DMS79 (cell line): ENCODE results near the gene DAPK2.

ENCODE experiments used
- DNase-seq: peaks from one replicate; lab custom pipeline; 2025; lab: John Stamatoyannopoulos, UW

The DAPK2 gene

GRCh38 chr15:63861946-63862517, 184.3 kb downstream of the DAPK2 start:
- DNase-seq, result no peak

GRCh38 chr15:63860555-63860954, 185.7 kb downstream of the DAPK2 start:
- no peak for DNase-seq

GRCh38 chr15:63860155-63860554, 186.1 kb downstream of the DAPK2 start:
- no peak for DNase-seq

GRCh38 chr15:63858881-63859280, 187.4 kb downstream of the DAPK2 start:
- DNase-seq, result no peak

GRCh38 chr15:63858448-63858847, 187.8 kb downstream of the DAPK2 start:
- no peak for DNase-seq

- no peak for DNase-seq
These were observed 188.8 kb downstream of the DAPK2 start for GRCh38 chr15:63857461-63857856.
